HG03045 (cell line): ENCODE results near the gene KIF26B.
A peak's percentile ranks its signal among the peaks of the same experiment; 100 is the strongest.

ENCODE experiments used
- ATAC-seq: cut with Tn5 transposase; IDR thresholded peaks from one replicate; pipeline ENCODE4 v1.9.1; 2021; ENCODE audit warnings: mild to moderate bottlenecking, moderate library complexity; ENCODE audit not compliant: unreplicated experiment

Gene KIF26B

GRCh38 chr1:245131026-245131393, 23.8 kb upstream of the KIF26B start:
- ATAC-seq, result no peak

- no peak for ATAC-seq
These were observed 22.0 kb upstream of the KIF26B start for GRCh38 chr1:245132771-245133170.

GRCh38 chr1:245133995-245134715, 20.6 kb upstream of the KIF26B start:
- ATAC-seq, result no peak

- no peak for ATAC-seq
These were observed 12.5 kb upstream of the KIF26B start for GRCh38 chr1:245142171-245142798.

GRCh38 chr1:245142976-245143375, 11.8 kb upstream of the KIF26B start:
- ATAC-seq, result no peak

- ATAC-seq, result no peak
These were observed 10.9 kb upstream of the KIF26B start for GRCh38 chr1:245143849-245144248.

GRCh38 chr1:245148069-245148468, 6.7 kb upstream of the KIF26B start:
- no peak for ATAC-seq

GRCh38 chr1:245148861-245149260, 5.9 kb upstream of the KIF26B start:
- no peak for ATAC-seq

- ATAC-seq, result no peak
These were observed 1.7 kb upstream of the KIF26B start for GRCh38 chr1:245153081-245153551.

GRCh38 chr1:245153552-245154428, 995 bp upstream of the KIF26B start:
- ATAC-seq, result no peak

- no peak for ATAC-seq
These were observed 671 bp downstream of the KIF26B start for GRCh38 chr1:245155272-245156040.

- peak; percentile 89 for ATAC-seq
These were observed 1.4 kb downstream of the KIF26B start for GRCh38 chr1:245156041-245156735.

- no peak for ATAC-seq
These were observed 2.1 kb downstream of the KIF26B start for GRCh38 chr1:245156736-245157505.

GRCh38 chr1:245158913-245159312, 4.1 kb downstream of the KIF26B start:
- ATAC-seq, result no peak

GRCh38 chr1:245160288-245160687, 5.5 kb downstream of the KIF26B start:
- ATAC-seq, result no peak

- no peak for ATAC-seq
These were observed 6.1 kb downstream of the KIF26B start for GRCh38 chr1:245160741-245161400.

GRCh38 chr1:245161866-245162265, 7.1 kb downstream of the KIF26B start:
- no peak for ATAC-seq

GRCh38 chr1:245166471-245166885, 11.7 kb downstream of the KIF26B start:
- no peak for ATAC-seq

- ATAC-seq, result no peak
These were observed 13.3 kb downstream of the KIF26B start for GRCh38 chr1:245168086-245168485.
